ENCODE results near the gene VSTM1.
A peak's percentile ranks its signal among the peaks of the same experiment; 100 is the strongest.
"Not testable (repeated sequence)": the region's sequence is repeated elsewhere in the genome, so short reads cannot be mapped to it uniquely, and the experiment has no call there.

Gene VSTM1, protein sequence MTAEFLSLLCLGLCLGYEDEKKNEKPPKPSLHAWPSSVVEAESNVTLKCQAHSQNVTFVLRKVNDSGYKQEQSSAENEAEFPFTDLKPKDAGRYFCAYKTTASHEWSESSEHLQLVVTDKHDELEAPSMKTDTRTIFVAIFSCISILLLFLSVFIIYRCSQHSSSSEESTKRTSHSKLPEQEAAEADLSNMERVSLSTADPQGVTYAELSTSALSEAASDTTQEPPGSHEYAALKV

DNA sequence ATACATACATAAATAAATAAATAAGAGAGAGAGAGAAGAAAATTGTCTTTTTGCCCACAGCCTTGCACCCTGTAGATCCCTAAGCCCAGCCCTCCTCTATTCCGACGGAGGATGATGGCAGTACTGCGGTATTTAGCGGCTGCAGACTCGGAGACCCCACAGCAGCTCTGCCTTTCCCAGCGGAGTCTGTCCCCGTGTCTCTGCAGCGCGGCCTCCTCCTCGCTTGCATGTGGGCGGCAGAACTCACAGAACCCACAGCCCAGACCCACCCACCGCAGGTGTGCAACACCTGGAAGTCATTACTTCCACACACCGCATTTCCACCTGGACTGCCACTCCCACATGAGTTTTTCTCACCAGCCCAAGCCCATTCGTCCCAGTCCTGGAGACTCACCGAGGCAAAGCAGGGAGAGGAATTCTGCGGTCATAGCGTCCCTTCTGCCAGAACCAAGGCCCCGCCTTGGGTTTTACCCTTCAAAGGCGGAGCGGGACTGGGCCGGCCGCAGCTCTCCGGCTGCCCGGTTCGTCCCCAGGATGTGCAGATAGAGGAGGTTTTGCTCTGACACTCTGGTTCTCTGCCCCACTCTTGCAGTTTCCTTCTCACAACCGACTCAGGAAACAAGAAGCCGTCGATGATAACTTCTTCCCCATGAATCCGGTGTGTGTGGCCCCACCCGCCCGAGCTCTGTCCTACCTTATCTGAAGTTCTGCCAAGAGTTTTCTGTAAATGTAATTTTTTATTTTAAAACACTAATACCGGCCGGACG, at the start of gene VSTM1:
Gene VSTM1, minus strand, starts transcription at position 548 of the 767 bp plus-strand sequence. Its CDS starts 120 bp downstream, at position 428.
- H3K4me3 ChIP-seq (ENCODE audit: low read depth, low read length) = no peak within 1 kb of the TSS
- no peak for DNase-seq (ENCODE audit: low read depth)

DNA sequence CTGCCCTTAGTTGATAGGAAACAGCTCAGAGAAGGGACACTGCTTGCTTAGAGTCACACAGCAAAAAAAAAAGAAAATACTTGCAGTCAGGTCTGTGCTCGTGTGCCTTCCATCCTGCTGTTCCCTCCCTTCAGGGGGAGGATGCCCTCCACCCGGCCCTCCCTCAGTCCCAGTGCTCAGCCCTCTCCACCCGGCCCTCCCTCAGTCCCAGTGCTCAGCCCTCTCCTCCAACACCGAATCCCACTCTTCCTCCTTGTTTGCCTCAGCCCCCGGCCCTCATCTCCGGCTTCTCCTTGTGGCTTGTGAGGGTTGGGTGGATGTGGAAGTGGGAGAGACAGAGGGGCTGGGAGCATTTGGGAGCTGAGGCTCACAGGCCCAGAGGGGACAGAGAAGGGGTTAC, 46.0 kb upstream of the VSTM1 start:
- DNase-seq (ENCODE audit: low read depth) = no peak
- no peak overlapping the region for H3K4me3 ChIP-seq (ENCODE audit: low read depth, low read length)

DNA sequence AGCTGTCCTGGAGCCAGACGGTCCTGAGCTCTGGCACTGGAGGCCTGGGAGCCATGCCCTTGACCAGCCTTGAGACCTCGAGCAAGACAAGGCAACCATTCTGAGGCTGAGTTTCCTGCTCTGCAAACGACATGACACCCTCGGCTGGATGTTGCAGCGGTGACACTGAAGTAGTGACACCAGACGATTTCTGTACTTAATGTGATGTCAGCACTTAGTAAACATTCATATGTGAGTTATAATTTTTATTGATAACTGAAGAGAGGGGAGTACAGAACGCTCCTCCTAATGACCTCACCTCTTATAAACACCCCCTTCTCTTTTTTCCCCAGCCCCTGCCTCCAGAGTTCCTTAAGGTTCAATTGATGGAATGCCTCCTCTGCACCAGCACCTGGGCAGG, 44.8 kb upstream of the VSTM1 start:
- no peak overlapping the region for H3K4me3 ChIP-seq (ENCODE audit: low read depth, low read length)
- no peak for DNase-seq (ENCODE audit: low read depth)

DNA sequence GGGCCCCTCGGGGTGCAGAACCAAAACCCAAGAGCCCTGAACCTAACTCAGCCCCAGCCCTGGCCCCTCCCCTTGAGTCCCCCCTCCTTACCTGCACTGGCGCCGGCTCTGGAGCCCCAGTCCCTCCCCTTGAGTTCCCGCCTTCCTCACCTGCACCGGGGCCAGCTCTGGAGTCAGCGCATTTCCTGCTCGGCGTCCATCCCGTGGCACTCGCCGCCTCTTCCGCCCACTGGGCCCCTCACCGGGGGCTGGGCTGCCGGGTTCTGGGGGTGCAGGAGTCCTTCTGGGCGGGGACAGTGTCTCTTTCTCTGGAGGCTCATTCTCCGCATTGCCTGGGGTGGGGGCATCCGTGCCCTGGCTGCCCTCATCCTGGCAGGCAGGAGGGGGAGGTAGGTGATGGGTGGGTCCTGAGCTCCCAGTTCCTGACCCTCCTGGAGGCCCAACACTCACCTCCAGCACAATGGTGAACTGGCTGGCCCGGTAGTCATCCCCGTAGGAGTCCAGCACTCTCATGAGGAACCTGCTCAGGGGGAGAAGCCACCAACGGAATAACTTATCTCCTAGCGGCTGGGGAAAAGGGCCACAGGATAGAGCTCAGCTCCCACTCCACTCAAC, 44.3 kb upstream of the VSTM1 start:
- H3K4me3 ChIP-seq (ENCODE audit: low read depth, low read length) = no peak overlapping the region
- no peak for DNase-seq (ENCODE audit: low read depth)

DNA sequence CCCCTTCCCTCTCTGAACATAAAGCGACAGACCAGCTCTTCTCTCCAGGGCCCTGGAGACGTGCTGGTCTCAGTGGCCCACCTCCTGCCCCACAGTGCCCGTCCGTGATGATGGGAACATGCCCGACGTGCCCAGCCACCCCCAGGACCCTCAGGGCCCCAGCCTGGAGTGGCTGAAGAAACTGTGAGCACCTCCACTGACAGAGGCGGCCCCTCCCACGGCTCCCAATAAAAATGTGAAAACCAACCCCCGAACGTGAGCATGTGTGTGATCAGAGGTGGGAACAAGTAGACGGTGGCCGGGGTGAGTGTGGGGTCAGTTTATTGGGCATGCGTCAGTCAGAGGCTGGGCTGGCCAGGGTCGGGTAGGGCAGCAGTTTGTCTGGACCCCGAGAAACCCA, 43.0 kb upstream of the VSTM1 start:
- H3K4me3 ChIP-seq (ENCODE audit: low read depth, low read length) = no peak overlapping the region
- DNase-seq (ENCODE audit: low read depth) = no peak

DNA sequence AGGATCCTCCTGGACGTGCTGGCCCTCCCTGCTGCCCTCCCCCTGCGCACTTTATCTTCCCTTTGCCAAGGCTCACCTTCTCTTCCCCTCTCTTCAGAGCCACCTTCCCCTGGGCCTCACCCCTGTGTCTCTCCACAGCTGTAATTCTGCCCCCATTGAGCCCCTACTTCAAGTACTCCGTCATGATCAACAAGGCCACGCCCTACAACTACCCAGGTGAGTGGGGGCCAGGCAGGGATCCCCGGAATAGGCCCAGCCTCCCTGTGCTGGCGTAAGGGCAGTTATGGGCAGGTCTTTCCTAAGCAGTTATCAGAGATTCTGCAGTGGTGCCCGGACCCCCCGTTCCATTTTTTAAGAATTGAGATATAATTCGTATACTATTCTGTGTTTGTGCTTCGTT, 42.1 kb upstream of the VSTM1 start:
- no peak overlapping the region for H3K4me3 ChIP-seq (ENCODE audit: low read depth, low read length)
- no peak for DNase-seq (ENCODE audit: low read depth)

DNA sequence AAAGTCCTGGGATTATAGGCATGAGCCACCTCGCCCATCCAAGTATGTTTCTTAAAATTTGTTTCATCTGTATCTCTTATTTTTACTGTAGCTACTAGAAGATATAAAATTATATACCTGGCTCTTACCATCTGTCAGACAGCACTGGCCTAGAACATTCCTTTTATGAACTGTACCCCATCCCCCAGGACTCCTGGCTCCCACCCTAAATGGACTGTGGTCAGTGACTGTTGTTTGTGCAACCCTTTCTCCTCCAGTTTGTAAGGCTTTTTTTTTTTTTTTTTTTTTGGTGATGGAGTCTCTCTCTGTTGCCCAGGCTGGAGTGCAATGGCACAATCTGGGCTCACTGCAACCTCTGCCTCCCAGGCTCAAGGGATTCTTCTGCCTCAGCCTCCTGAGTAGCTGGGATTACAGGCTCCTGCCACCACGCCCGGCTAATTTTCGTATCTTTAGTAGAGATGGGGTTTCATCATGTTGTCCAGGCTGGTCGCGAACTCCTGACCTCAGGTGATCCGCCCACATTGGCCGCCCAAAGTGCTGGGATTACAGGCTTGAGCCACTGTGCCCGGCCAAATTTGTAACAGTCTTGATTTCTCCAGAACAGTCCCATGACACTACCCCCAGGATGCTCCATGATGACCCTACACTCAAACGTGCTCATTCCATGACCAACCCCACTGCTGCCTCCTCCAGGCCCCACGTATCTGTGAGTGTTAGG, 41.5 kb upstream of the VSTM1 start:
- no peak overlapping the region for H3K4me3 ChIP-seq (ENCODE audit: low read depth, low read length)
- no peak for DNase-seq (ENCODE audit: low read depth)

DNA sequence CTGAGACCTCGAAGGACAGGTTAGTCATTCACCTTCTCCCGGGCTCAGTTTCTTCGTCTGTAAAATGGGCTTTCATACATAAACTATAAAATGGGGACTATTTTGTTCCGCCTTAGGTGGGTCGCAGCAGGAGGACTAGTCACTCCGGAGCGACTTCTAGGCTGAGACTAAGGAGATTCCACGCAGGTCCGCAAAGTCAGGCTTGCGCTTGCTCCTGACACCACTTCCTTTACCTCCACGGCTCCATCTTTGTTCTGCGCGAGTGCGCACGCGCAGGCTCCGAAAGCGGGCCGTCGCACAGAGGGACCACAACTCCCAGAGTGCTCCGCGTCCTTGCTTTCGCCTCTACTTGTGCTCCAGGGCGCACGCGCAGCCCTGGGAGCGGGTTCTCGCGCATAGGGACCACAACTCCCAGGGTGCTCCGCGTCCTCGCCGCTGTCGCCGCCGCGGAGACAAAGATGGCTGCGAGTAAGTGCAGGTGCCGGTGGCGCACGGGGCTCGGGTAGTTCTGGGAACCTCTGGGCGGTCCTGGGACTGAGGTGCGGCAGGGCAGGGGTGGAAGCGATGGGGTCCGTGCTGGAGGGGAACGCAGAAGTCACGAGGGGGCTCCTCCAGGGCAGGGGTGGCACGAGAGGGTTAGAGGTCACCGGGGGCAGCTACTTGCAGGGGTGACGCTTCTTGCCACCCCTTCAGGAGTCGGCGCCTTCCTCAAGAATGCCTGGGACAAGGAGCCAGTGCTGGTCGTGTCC, 38.9 kb upstream of the VSTM1 start, which contains the start of gene NDUFA3:
Gene NDUFA3, plus strand, starts transcription at position 435 of the 749 bp plus-strand sequence. Its CDS starts 24 bp downstream, at position 459.
- peak; percentile 93 for DNase-seq (ENCODE audit: low read depth)
- H3K4me3 ChIP-seq (ENCODE audit: low read depth, low read length) = peak within 1 kb of the TSS; percentile 98

DNA sequence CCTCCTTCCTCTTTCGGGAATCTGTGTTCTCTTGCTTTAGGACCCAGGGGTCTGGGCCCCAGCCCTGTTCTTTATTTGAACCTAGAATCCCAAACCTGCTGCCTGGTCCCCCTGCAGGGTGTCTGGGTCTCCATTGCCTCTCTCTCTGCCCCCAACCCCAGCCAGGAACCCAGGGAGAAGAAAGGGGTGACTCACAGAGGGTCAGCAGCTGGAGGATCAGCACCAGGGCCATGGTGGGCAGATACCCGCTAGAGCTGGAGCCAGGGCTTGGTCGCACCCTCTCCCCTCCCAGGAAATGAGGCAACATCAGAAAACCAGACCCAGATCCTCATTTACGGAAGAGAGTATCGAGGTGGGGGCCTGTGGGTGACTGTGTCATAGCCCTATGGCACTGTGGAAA, 36.9 kb upstream of the VSTM1 start, which contains the start of gene OSCAR:
Gene OSCAR, minus strand, starts transcription at position 243 of the 400 bp plus-strand sequence. Its CDS starts 11 bp downstream, at position 232.
- DNase-seq (ENCODE audit: low read depth) = no peak
- peak within 1 kb of the TSS; percentile 3 for H3K4me3 ChIP-seq (ENCODE audit: low read depth, low read length)

DNA sequence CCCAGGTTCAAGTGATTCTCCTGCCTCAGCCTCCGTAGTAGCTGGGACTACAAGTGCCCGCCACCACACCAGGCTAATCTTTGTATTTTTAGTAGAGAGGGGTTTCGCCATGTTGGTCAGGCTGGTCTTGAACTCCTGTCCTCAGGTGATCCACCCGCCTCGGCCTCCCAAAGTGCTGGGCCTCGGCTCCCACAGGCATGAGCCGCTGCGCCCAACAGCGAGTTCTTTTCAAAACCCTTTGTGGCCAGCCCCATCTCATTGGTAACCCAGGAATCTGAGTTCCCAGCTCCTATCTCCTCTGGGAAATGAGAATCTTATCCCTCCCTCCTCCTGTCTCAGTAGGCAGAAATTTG, 36.2 kb upstream of the VSTM1 start:
- not testable (repeated sequence) for DNase-seq (ENCODE audit: low read depth); H3K4me3 ChIP-seq (ENCODE audit: low read depth, low read length)

DNA sequence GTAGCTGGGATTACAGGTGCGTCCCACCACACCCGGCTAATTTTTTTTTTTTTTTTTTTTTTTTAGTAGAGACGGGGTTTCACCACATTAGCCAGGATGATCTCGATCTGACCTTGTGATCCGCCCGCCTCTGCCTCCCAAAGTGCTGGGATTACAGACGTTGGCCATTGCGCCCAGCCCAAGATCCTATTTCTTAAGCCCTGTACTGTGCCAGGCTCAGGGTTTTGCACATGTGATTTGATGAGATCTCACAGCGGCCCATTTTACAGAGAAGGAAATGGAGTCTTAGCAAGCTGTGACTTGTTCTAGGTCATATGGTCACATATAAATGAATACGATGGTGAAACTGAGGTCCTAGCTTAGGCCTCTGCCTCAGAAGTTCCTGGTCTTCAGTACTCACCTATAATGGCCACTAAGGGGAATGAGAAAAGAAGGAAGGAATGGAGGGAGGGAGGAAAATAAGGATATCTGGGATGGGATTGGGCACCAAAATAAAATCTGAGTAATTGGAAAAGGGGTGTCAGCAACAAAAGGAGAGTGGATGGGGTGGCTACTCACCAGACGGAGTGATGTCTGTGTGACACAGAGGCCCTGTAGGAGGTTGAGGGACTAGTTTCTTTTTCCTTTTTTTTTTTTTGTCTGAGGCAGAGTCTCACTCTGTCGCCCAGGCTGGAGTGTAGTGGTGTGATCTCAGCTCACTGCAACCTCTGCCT, 35.6 kb upstream of the VSTM1 start:
- no peak for DNase-seq (ENCODE audit: low read depth)
- H3K4me3 ChIP-seq (ENCODE audit: low read depth, low read length) = no peak overlapping the region

DNA sequence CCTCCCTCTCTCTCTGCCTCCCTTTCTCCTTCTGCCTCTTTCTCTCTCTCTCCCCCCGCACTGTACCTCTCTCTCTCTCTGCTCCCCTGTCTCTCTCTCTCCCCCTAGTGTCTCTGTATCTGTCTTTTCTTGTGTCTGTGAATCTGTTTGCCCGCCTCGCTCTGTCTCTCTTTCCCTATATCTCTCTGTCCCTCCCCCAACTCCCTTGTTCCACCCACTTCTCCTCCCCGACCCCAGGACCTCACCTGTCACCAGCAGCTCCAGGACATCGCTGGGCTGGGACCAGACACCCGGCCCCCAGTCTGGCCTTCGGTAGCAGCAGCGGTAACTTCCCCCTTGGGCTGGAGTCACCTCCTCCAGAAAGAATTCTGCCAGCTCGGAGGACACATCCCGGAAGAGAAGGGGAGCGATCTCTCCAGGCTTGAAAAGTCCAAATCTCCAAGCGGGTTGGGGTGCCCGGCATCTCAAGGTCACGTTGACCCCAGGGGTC, 33.0 kb upstream of the VSTM1 start:
- H3K4me3 ChIP-seq (ENCODE audit: low read depth, low read length) = peak overlapping the region; percentile 38
- DNase-seq (ENCODE audit: low read depth) = no peak

DNA sequence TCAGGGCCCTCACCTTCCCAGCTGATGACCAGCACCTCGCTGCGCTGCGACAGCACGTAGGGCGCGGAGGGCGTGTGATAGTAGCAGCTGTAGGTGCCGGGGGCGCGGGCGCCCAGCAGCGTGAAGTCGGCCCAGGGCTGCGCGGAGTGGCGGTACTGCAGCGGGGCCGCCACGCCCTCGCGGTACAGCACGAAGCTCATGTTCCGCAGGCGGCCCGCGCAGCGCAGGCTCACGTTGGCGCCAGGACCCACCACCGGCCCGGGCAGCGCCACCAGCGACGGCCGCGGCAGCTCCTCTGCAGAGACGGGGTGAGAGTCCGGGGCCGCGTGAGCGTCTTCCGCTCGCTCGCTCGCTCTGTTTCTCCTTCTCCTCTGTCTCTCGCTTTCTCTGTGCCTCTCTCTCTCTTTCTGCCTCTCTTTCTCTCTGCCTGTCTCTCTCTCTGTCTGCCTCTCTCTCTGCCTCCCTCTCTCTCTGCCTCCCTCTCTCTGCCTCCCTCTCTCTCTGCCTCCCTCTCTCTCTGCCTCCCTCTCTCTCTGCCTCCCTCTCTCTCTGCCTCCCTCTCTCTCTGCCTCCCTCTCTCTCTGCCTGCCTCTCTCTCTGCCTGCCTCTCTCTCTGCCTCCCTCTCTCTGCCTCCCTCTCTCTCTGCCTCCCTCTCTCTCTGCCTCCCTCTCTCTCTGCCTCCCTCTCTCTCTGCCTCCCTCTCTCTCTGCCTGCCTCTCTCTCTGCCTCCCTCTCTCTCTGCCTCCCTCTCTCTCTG, 32.3 kb upstream of the VSTM1 start:
- not testable (repeated sequence) for DNase-seq (ENCODE audit: low read depth)

DNA sequence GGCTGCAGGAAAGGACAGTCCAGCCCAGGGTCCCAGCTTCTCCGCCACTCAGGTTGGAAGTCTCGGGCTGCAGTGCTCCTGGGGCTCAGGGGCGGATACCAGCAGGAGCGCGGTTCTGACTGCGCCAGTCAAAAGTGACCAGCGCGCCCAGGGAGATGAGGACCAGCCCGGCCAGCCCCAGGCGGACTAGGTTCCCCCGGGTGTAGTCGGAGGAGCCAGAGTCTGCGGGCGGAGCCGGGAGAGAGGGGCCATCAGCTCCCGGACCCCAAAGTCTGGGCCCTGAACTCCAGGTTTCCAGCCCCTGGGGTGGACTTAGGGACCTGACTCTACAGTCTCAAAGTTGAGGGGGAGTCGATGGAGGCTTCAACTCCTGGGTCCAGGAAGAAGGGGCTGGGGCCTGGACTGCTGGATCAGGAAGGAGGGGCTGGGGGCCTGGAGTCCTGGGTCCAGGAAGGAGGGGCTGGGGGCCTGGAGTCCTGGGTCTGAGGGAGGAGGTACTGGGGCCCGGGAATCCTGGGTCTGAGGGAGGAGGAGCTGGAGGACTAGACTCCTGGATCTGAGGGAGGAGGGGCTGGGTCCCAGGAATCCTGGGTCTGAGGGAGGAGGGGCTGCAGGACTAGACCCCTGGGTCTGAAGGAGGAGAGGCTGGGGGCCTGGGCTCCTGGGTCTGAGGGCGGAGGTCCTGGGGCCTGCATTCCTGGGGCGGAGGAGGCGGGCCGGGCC, 31.6 kb upstream of the VSTM1 start:
- no peak for DNase-seq (ENCODE audit: low read depth)
- peak overlapping the region; percentile 44 for H3K4me3 ChIP-seq (ENCODE audit: low read depth, low read length)

More for the DNA sequence above, 32.3 kb upstream of the VSTM1 start:
- peak overlapping the region; percentile 44 for H3K4me3 ChIP-seq (ENCODE audit: low read depth, low read length)

DNA sequence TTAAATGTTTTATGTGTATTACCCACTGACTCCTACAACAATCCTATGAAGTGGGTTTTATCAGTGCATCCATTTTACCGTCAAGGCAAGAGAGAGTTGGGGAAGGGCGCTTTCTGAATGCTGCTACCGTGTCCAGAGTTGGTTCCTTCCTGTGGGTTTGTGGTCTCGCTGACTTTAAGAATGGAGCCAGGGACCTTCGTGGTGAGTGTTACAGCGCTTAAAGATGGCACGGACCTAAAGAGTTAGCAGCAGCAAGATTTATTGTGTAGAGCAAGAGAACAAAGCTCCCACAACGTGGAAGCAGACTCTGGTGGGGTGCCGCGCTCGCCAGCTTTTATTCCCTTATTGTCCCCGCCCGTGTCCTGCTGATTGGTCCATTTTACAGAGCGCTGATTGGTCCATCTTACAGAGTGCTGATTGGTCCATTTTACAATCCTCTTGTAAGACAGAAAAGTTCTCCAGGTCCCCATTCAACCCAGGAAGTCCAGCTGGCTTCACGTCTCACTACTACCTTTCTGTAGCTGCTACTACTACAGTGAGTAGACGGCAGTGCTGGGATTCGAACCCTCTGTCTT, 30.8 kb upstream of the VSTM1 start:
- no peak overlapping the region for H3K4me3 ChIP-seq (ENCODE audit: low read depth, low read length)
- no peak for DNase-seq (ENCODE audit: low read depth)

DNA sequence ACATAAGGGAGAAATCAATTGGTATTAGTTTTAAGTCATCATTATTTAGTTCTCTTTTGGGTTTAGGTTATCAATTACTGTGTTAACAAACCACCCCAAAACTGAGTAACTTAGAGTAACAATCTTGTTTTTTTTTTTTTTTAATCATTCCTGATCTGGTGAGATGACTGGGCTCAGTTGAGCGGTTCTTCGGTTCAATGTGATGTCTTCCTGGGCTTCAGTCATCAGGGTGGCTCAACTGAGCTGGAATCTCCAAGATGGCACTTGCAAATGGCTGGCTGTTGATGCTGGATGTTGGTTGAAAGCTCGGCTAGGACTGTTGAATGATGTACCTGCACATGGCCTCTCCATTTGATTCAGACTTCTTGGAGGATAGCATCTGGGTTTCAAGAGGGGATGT, 20.7 kb upstream of the VSTM1 start:
- no peak for DNase-seq (ENCODE audit: low read depth)
- no peak overlapping the region for H3K4me3 ChIP-seq (ENCODE audit: low read depth, low read length)

DNA sequence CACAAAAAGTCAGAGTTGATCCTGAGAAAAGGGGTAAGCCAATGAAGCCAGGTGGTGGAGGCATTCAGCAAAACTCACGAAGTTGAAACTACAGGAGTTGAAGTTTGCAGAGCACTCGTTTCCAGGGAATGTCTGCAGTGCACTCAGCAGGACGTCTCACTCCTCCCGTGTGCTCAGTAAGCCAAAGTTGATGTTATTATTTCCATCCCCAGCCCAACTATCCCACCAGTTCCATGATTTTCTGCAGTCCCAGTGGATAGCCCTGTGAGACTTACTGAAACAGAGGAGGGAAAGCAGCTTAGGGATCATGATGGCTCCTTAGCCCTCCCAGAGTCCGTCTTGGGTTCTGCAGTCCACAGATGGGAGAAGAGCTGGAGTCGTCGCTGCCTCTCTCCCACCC, 17.3 kb upstream of the VSTM1 start, which contains the start of gene TARM1:
Gene TARM1, minus strand, starts transcription at position 334 of the 400 bp plus-strand sequence. Its CDS starts 25 bp downstream, at position 309.
- no peak for DNase-seq (ENCODE audit: low read depth)
- no peak within 1 kb of the TSS for H3K4me3 ChIP-seq (ENCODE audit: low read depth, low read length)
